Measurements from ENCODE around the gene TAS1R2. TPM values are rescaled to one million over a fixed set of nuclear protein-coding genes. Genes with fewer than 3 reads are reported as not detected.

Gene TAS1R2
- total and polyA plus RNA-seq, 2 donors = not detected

- H3K27ac ChIP-seq (ENCODE audit: low read depth) = no peak overlapping the region
- WGBS = 53% methylated on average over 22 of the region's 22 CpGs
- no peaks in the 10 kb centered on the region for H3K4me1 ChIP-seq (ENCODE audit: insufficient read depth)
- no peak for DNase-seq (ENCODE audit: extremely low spot score)
- no peaks in the 10 kb centered on the region for H3K36me3 ChIP-seq (ENCODE audit: insufficient read depth)
- H3K4me3 ChIP-seq (ENCODE audit: low read depth, low read length) = no peak overlapping the region
These were observed 41.5 kb downstream of the TAS1R2 start for GRCh38 chr1:18817795-18818435.

DNA sequence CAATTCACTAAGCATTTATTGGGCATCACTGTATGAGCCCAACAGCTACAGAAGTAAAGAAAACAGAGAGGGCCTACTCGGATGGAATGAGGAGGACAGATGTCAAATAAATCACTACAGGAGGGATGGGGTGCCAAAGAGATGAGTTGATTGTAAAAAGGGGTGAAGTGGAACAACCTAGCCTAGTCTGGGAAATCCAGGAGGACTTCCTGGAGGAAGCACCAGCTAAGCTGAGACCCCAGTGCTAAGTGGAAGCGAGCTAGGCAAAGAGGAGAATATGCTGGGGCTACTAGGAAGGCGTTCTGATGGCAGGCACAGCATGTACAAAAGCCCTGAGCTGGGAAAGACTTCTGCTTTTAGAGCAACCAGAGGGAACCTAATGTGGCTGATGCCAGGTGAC is 42.1 kb downstream of the TAS1R2 start:
- 89% methylated on average over 3 of the region's 3 CpGs for WGBS
- Histone ChIP-seq H3K27ac (ENCODE audit: low read depth) (no peak overlapping the region), H3K4me3 (ENCODE audit: low read depth, low read length) (no peak overlapping the region), H3K4me1 (ENCODE audit: insufficient read depth) (no peaks in the 10 kb centered on the region), H3K36me3 (ENCODE audit: insufficient read depth) (no peaks in the 10 kb centered on the region)
- DNase-seq (ENCODE audit: extremely low spot score) = no peak

DNA sequence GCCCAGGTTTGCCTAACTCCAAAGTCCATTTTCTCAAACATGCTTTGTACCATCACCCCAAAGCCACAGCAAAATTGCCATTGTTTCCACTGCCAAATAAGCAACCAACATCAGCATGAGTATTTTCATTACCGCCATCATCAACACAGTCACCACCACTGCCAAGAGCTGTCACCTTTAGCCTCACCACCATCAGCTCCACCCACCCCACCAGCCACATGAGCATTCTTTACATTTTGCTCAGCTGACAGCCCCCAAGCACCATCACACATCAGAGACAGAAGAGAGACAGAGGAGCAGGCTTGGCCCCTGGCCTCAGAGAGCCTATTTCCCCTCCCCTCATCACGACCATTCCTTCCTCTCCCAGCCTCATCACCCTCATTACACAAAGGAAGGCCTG is 42.7 kb downstream of the TAS1R2 start:
- H3K27ac ChIP-seq (ENCODE audit: low read depth) = no peak overlapping the region
- DNase-seq (ENCODE audit: extremely low spot score) = no peak
- WGBS = 58% methylated on average over 2 of the region's 2 CpGs
- H3K4me1 ChIP-seq (ENCODE audit: insufficient read depth) = no peaks in the 10 kb centered on the region
- no peaks in the 10 kb centered on the region for H3K36me3 ChIP-seq (ENCODE audit: insufficient read depth)
- H3K4me3 ChIP-seq (ENCODE audit: low read depth, low read length) = no peak overlapping the region

DNA sequence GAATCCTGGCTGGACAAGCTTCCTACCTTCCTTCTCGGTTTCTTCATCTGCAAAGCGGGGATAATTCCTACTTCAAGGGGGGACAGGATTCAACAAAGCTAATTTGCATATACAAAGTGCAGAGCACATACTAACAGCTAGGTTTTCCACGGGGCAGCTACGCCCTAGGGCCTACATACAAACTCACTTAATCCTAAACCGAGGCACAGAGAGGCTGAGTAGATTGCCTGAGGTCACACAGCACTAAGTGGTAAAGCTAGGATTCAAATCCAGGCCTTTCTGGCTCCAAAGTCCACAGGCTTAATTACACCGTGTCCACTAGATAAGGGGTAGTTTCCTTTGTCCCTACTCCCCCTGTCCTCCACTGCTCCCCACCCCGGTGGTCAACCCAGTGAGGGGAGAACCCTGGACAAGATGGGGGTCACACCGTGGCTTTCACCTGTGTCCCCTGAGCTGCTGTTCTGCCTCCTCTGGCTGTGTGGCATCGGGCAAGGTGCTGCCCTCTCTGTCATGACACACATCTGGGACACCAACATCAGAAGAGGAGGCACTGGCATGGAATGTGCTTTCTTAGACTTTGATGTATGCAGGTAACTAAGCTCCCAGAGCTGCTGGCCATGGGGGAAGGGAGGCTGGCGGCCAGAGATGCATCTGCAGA is 44.5 kb downstream of the TAS1R2 start:
- 57% methylated on average over 10 of the region's 10 CpGs for WGBS
- no peak for DNase-seq (ENCODE audit: extremely low spot score)

GRCh38 chr1:18814425-18814824 is 45.0 kb downstream of the TAS1R2 start:
- no peak for DNase-seq (ENCODE audit: extremely low spot score)
- Histone ChIP-seq H3K4me3 (ENCODE audit: low read depth, low read length) (no peak overlapping the region), H3K4me1 (ENCODE audit: insufficient read depth) (no peaks in the 10 kb centered on the region), H3K27ac (ENCODE audit: low read depth) (no peak overlapping the region), H3K36me3 (ENCODE audit: insufficient read depth) (no peaks in the 10 kb centered on the region)
- WGBS = 36% methylated on average over 6 of the region's 6 CpGs

More for the DNA sequence above, 44.5 kb downstream of the TAS1R2 start:
- no peak overlapping the region for H3K27ac ChIP-seq (ENCODE audit: low read depth)
- H3K36me3 ChIP-seq (ENCODE audit: insufficient read depth) = no peaks in the 10 kb centered on the region
- no peak overlapping the region for H3K4me3 ChIP-seq (ENCODE audit: low read depth, low read length)
- no peaks in the 10 kb centered on the region for H3K4me1 ChIP-seq (ENCODE audit: insufficient read depth)

GRCh38 chr1:18812453-18812939 is 47.0 kb downstream of the TAS1R2 start:
- Histone ChIP-seq H3K27ac (ENCODE audit: low read depth) (no peak overlapping the region), H3K36me3 (ENCODE audit: insufficient read depth) (no peaks in the 10 kb centered on the region), H3K4me1 (ENCODE audit: insufficient read depth) (no peaks in the 10 kb centered on the region), H3K4me3 (ENCODE audit: low read depth, low read length) (no peak overlapping the region)
- no peak for DNase-seq (ENCODE audit: extremely low spot score)
- WGBS = 70% methylated on average over 7 of the region's 7 CpGs

DNA sequence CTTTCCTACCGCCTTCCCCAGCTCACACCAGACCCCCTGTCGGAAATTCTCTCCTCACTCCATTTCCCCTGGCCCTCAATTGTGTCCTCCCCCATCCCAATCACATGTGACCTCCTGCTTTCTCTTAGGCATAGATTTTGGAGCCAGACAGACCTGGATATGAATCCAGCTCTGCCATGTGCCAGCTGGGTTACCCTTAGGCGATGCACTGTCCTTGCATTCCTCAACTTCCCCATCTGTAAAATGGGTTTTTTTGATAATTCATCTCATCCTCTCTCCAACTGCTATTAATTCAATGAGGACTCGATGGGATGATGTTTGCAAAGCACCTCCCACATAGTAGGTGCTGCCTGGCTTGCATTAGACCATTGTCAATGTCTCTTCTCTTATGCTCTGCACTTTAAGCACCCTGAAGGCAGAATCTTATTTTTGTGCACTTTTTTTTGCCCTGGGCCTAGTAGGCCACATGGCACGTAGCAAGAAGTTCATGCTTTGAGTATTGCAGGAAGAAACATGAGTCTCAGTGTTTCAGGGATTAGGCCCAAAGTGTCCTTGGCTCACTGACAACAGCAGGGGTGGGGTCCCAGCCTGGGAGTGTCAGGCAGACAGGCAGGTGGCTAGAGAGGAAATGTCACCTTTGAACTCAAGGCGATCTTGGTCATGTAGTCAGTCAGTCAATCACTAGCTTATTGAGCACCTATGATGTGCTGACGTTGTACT is 47.6 kb downstream of the TAS1R2 start:
- Histone ChIP-seq H3K27ac (ENCODE audit: low read depth) (no peak overlapping the region), H3K4me3 (ENCODE audit: low read depth, low read length) (no peak overlapping the region), H3K4me1 (ENCODE audit: insufficient read depth) (no peaks in the 10 kb centered on the region), H3K36me3 (ENCODE audit: insufficient read depth) (no peaks in the 10 kb centered on the region)
- no peak for DNase-seq (ENCODE audit: extremely low spot score)
- WGBS = 83% methylated on average over 7 of the region's 7 CpGs

- H3K27ac ChIP-seq (ENCODE audit: low read depth) = no peak overlapping the region
- no peaks in the 10 kb centered on the region for H3K36me3 ChIP-seq (ENCODE audit: insufficient read depth)
- WGBS = 65% methylated on average over 16 of the region's 16 CpGs
- H3K4me1 ChIP-seq (ENCODE audit: insufficient read depth) = no peaks in the 10 kb centered on the region
- H3K4me3 ChIP-seq (ENCODE audit: low read depth, low read length) = no peak overlapping the region
- DNase-seq (ENCODE audit: extremely low spot score) = no peak
These were observed 49.2 kb downstream of the TAS1R2 start for GRCh38 chr1:18809953-18810899.

GRCh38 chr1:18808550-18808949 is 50.9 kb downstream of the TAS1R2 start:
- WGBS = 63% methylated on average over 8 of the region's 8 CpGs
- no peak for DNase-seq (ENCODE audit: extremely low spot score)
- H3K36me3 ChIP-seq (ENCODE audit: insufficient read depth) = no peaks in the 10 kb centered on the region
- H3K4me3 ChIP-seq (ENCODE audit: low read depth, low read length) = no peak overlapping the region
- no peaks in the 10 kb centered on the region for H3K4me1 ChIP-seq (ENCODE audit: insufficient read depth)
- H3K27ac ChIP-seq (ENCODE audit: low read depth) = no peak overlapping the region

- H3K4me3 ChIP-seq (ENCODE audit: low read depth, low read length) = no peak overlapping the region
- H3K27ac ChIP-seq (ENCODE audit: low read depth) = no peak overlapping the region
These were observed 52.0 kb downstream of the TAS1R2 start for GRCh38 chr1:18807334-18808063.

DNA sequence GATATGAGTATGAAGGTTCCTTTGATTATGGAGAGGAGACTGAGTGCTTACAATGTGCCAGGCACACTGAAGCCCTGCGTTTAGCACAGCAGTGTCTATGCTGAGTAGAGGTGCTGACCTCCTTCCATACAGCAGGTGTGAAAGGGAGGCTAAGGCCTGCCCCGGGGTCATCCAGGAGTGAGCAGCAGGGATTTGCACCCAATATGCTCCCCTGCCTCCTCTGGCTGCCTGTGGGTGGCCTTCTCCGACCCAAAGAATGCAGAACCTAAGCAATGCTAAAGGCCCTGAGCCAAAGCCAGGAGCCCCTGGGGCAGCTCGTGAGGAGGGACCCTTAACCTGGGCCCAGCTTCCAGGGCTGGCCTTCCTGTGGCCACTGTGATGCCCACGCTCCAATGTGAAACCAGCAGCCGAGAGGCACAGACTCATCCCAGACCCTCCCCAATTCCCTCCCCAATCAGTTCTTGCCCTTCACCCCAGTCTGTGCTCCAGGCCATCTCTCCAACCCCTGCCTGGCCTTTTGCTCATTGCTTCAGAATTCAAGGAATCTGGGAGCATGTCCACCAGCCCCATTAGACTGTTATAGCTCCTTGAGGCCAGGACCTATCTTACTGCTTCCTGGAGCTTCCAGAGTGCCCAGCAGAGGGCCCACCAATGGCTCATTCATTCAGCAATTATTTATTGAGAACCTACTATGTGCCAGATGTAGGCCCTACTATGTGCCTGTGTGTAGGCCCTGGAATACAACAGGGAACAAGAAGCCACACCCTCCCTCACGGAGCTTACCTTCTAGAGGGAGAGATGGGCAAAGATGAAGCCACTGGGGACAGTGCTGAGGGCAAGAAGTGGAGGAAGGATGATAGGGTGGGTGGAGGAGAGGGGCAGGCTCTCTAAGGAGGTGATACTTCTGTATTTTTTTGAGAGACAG is 53.3 kb downstream of the TAS1R2 start:
- Histone ChIP-seq H3K4me1 (ENCODE audit: insufficient read depth) (no peaks in the 10 kb centered on the region), H3K27ac (ENCODE audit: low read depth) (no peak overlapping the region), H3K4me3 (ENCODE audit: low read depth, low read length) (no peak overlapping the region), H3K36me3 (ENCODE audit: insufficient read depth) (no peaks in the 10 kb centered on the region)
- DNase-seq (ENCODE audit: extremely low spot score) = no peak
- WGBS = 76% methylated on average over 7 of the region's 7 CpGs

More at GRCh38 chr1:18807334-18808063, 52.0 kb downstream of the TAS1R2 start:
- Histone ChIP-seq H3K36me3 (ENCODE audit: insufficient read depth) (no peaks in the 10 kb centered on the region), H3K4me1 (ENCODE audit: insufficient read depth) (no peaks in the 10 kb centered on the region)
- DNase-seq (ENCODE audit: extremely low spot score) = no peak
- 82% methylated on average over 10 of the region's 10 CpGs for WGBS

All from urinary bladder (tissue), 4 donors.